ENCODE measurements around the gene PRICKLE2.
"Not testable (repeated sequence)": the region's sequence is repeated elsewhere in the genome, so short reads cannot be mapped to it uniquely, and the experiment has no call there.

Gene PRICKLE2

GRCh38 chr3:64093825-64094712 is 131.2 kb downstream of the PRICKLE2 start:
- no peak for DNase-seq

GRCh38 chr3:64093211-64093610 is 132.1 kb downstream of the PRICKLE2 start:
- DNase-seq = no peak

GRCh38 chr3:64091501-64091900 is 133.8 kb downstream of the PRICKLE2 start:
- DNase-seq = no peak

- DNase-seq = not testable (repeated sequence)
Measured at GRCh38 chr3:64089386-64089785, 135.9 kb downstream of the PRICKLE2 start.

GRCh38 chr3:64088408-64089205 is 136.7 kb downstream of the PRICKLE2 start:
- no peak for DNase-seq

GRCh38 chr3:64086479-64087252 is 138.6 kb downstream of the PRICKLE2 start:
- no peak for DNase-seq

GRCh38 chr3:64084640-64085039 is 140.6 kb downstream of the PRICKLE2 start:
- no peak for DNase-seq

GRCh38 chr3:64083575-64083974 is 141.7 kb downstream of the PRICKLE2 start:
- no peak for DNase-seq

GRCh38 chr3:64082961-64083541 is 142.2 kb downstream of the PRICKLE2 start:
- no peak for DNase-seq

GRCh38 chr3:64082411-64082810 is 142.9 kb downstream of the PRICKLE2 start:
- DNase-seq = no peak

- DNase-seq = no peak
Measured at GRCh38 chr3:64081235-64081630, 144.0 kb downstream of the PRICKLE2 start.

GRCh38 chr3:64080616-64081234 is 144.5 kb downstream of the PRICKLE2 start:
- DNase-seq = no peak

- no peak for DNase-seq
Measured at GRCh38 chr3:64079369-64080150, 145.7 kb downstream of the PRICKLE2 start.

GRCh38 chr3:64078966-64079365 is 146.3 kb downstream of the PRICKLE2 start:
- DNase-seq = no peak

- no peak for DNase-seq
Measured at GRCh38 chr3:64074895-64075679, 150.2 kb downstream of the PRICKLE2 start.

- DNase-seq = no peak
Measured at GRCh38 chr3:64074060-64074459, 151.2 kb downstream of the PRICKLE2 start.

GRCh38 chr3:64073158-64073761 is 152.0 kb downstream of the PRICKLE2 start:
- DNase-seq = no peak

GRCh38 chr3:64072126-64072525 is 153.1 kb downstream of the PRICKLE2 start:
- DNase-seq = no peak

- no peak for DNase-seq
Measured at GRCh38 chr3:64070704-64071103, 154.6 kb downstream of the PRICKLE2 start.

All from activated naive CD4-positive, alpha-beta T cell (primary cell).